ENCODE results near the gene MINK1.

The MINK1 gene

DNA sequence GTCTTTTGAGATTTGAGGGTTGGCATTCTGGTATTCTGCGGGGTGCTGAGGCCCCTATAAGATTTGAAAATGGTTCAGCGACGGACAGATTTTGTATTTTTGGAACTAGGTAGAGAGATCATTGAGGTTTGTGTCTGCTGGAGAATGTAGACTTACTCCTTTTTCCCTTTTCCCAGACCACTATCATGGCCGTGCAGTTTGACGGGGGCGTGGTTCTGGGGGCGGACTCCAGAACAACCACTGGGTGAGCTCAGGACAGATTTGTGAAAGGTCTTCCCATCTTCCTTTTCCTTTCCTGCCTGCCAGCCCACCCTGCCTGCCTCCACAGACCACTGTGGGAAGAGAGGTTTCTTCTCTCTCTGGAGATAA is 36.6 kb upstream of the MINK1 start:
- H3K36me3 ChIP-seq (ENCODE audit: insufficient read depth, low read length) = peaks cover 22% of the 10 kb centered on the region
- 2% methylated on average over 7 of the region's 7 CpGs for WGBS

DNA sequence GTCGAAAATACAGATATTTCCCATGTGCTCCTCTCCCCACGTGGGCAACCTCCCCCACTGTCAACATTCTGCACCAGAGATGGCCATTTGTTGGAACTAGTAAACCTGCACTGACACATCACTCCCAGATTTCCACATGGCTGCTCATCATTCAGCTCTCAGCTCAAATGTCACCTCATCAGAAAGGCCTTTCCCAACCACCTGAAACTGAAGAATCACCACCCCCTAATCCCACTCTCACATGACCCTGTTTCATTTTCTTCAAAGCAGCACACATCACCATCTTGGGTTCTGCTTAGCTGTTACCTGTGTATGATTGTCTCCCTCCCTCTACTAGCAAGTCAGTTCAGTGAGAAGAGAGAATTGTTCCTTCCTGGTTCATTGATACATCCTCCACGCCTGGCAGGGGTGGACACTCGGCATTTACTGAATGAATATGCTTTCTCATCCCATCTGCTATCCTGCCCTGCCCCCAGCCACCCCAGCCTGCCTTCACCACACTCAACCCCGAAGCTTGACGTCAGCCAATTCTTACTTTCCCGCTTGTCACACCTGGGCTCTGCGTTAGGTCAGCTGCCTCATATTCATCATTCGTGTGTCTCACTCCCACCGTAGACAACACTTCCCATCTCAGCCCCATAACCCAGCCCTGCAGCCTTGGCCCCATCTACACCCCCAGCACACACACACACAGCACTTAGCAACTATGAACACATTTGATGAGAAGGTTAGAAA is 32.5 kb upstream of the MINK1 start:
- Histone ChIP-seq H3K4me1 (ENCODE audit: insufficient read depth, low read length) (no peaks in the 10 kb centered on the region), H3K9me3 (ENCODE audit: insufficient read depth, low read depth, low read length) (no peaks in the 10 kb centered on the region), H3K9ac (ENCODE audit: low read depth, low read length) (no peak overlapping the region), H3K27ac (ENCODE audit: low read depth, low read length) (no peak overlapping the region), H3K27me3 (ENCODE audit: insufficient read depth, low read length) (no peaks in the 10 kb centered on the region), H3K4me3 (ENCODE audit: low read length) (no peak overlapping the region), H3K36me3 (ENCODE audit: insufficient read depth, low read length) (peaks cover 22% of the 10 kb centered on the region)
- WGBS = 69% methylated on average over 10 of the region's 10 CpGs

More for the DNA sequence above, 36.6 kb upstream of the MINK1 start:
- H3K4me3 ChIP-seq (ENCODE audit: low read length) = peak overlapping the region; percentile 89
- peak overlapping the region; percentile 91 for H3K9ac ChIP-seq (ENCODE audit: low read depth, low read length)
- peaks cover 11% of the 10 kb centered on the region; the same call in 1 of the 2 replicates for H3K27me3 ChIP-seq (ENCODE audit: insufficient read depth, low read length)
- H3K9me3 ChIP-seq (ENCODE audit: insufficient read depth, low read depth, low read length) = no peaks in the 10 kb centered on the region
- no peaks in the 10 kb centered on the region for H3K4me1 ChIP-seq (ENCODE audit: insufficient read depth, low read length)
- peak overlapping the region; percentile 72 for H3K27ac ChIP-seq (ENCODE audit: low read depth, low read length)

DNA sequence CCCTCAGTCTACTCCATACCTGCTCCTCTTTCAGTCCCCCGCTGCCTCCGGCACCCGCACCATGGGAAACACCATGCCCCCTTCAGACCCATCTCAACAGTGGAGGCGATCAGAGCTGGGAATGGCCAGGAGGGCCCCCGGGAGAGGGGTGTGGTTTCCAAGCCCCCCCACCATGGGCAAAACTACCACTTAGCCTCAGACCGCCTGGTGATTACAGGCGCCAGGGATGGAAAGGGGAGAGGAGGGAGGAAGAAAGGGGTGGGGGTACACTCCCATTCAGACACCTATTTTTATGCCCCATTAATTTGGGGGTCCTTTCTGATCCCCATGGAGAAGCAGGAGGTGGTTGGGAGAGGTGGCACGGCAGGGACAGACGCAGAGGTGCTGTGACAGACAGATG is 30.9 kb upstream of the MINK1 start, which contains the start of gene C17orf114:
TSS of gene C17orf114 (minus strand) at position 101 of the 400 bp plus-strand sequence.
- H3K9ac ChIP-seq (ENCODE audit: low read depth, low read length) = no peak within 1 kb of the TSS
- peaks cover 5% of the 10 kb centered on the region; the same call in 1 of the 2 replicates for H3K4me1 ChIP-seq (ENCODE audit: insufficient read depth, low read length)
- H3K27ac ChIP-seq (ENCODE audit: low read depth, low read length) = no peak within 1 kb of the TSS
- WGBS = 87% methylated on average over 8 of the region's 9 CpGs
- no peak within 1 kb of the TSS for H3K4me3 ChIP-seq (ENCODE audit: low read length)
- no peaks in the 10 kb centered on the region for H3K9me3 ChIP-seq (ENCODE audit: insufficient read depth, low read depth, low read length)
- peaks cover 19% of the 10 kb centered on the region for H3K36me3 ChIP-seq (ENCODE audit: insufficient read depth, low read length)
- H3K27me3 ChIP-seq (ENCODE audit: insufficient read depth, low read length) = no peaks in the 10 kb centered on the region

DNA sequence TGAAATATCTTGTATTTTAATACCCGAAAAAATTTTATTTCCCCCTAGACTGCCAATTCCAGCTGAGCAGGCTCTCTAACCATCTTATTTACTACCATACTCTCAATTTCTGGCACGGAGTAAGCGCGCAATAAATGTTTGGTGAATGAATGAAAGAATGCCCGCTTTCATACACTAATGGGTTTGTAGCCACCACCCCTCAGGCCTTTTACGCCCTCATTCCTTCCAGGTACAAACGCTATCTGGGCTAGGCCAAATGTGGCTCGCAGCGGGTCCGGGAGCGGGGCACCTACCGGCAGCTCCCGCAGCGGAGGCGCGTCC is 26.7 kb upstream of the MINK1 start:
- 3% methylated on average over 15 of the region's 16 CpGs for WGBS
- Histone ChIP-seq H3K9me3 (ENCODE audit: insufficient read depth, low read depth, low read length) (no peaks in the 10 kb centered on the region), H3K4me3 (ENCODE audit: low read length) (peak overlapping the region; percentile 75), H3K9ac (ENCODE audit: low read depth, low read length) (peak overlapping the region; percentile 88), H3K4me1 (ENCODE audit: insufficient read depth, low read length) (peaks cover 12% of the 10 kb centered on the region; the same call in 1 of the 2 replicates), H3K27ac (ENCODE audit: low read depth, low read length) (no peak overlapping the region; the same call in 1 of the 2 replicates), H3K36me3 (ENCODE audit: insufficient read depth, low read length) (peaks cover 23% of the 10 kb centered on the region), H3K27me3 (ENCODE audit: insufficient read depth, low read length) (no peaks in the 10 kb centered on the region)

DNA sequence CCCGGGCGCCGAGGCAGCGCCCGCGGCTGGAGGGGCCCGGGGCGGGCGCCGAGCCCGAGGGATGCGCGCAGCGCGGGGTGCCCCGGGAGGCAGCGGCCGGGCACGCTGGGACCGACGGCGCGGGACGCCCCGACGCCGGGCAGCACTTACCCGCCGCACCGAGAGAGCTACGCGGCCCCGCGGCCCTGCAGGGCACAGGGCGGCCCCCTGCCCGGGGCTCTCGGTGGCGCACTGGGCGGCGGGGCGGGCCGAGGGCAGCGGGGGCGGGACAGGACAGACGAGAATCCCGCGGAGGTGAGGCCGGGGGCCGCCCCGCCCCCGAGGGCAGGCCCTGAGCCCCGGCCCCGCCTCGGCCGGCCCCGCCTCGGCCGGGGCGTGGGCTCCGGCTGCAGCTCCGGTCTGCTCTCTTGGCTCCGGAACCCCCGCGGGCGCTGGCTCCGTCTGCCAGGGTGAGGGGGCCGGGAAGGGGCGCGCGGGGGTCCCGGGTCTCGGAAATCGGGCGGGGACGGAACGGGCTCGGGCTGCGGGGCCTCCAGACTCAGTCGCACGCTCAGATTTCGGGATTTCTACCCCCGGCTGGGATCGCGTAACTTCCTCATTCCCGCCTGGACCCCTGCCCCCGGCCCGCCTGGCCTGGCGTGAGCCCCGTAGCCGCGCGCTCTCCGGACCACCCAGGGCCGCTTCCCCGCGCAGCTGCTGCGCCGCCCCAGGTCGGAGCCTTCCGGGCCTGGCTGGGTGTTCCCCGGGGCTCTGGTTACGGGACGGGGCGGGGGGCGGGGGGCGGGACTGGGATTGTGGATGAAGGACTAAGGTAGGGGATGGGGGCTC is 26.1 kb upstream of the MINK1 start, which contains the start of gene PLD2:
TSS of gene PLD2 (plus strand) at position 376 of the 828 bp plus-strand sequence. CDS start 621 bp downstream, outside the sequence.
- WGBS = under 1% methylated on average over 106 of the region's 106 CpGs
- peaks cover 27% of the 10 kb centered on the region for H3K36me3 ChIP-seq (ENCODE audit: insufficient read depth, low read length)
- H3K4me3 ChIP-seq (ENCODE audit: low read length) = peak within 1 kb of the TSS; percentile 75
- H3K27me3 ChIP-seq (ENCODE audit: insufficient read depth, low read length) = no peaks in the 10 kb centered on the region
- peak within 1 kb of the TSS; percentile 88 for H3K9ac ChIP-seq (ENCODE audit: low read depth, low read length)
- H3K9me3 ChIP-seq (ENCODE audit: insufficient read depth, low read depth, low read length) = no peaks in the 10 kb centered on the region
- peaks cover 12% of the 10 kb centered on the region; the same call in 1 of the 2 replicates for H3K4me1 ChIP-seq (ENCODE audit: insufficient read depth, low read length)
- H3K27ac ChIP-seq (ENCODE audit: low read depth, low read length) = peak within 1 kb of the TSS; percentile 68; the same call in 1 of the 2 replicates

DNA sequence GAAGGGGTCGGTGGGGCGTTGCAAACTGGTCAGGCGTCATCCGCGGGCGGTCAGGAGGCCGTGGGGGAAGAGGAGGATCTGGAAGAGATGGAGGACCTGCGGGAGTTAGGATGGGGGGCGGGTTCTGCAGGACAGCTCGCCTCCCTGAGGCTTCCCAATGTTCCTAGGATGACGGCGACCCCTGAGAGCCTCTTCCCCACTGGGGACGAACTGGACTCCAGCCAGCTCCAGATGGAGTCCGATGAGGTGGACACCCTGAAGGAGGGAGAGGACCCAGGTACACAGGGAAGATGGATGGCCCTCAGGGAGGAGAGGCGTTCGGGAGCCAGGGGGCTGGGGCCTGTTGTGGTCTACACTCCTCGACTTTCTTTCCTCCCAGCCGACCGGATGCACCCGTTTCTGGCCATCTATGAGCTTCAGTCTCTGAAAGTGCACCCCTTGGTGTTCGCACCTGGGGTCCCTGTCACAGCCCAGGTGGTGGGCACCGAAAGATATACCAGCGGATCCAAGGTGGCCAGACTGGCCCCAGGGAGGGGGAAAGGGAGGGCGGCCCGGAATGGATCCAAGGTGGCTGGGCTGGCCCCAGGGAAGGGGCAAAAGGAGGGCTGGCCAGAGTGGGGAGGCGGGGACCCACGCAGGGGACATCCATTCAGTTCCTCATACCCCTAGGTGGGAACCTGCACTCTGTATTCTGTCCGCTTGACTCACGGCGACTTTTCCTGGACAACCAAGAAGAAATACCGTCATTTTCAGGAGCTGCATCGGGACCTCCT is 25.3 kb upstream of the MINK1 start:
- 42% methylated on average over 32 of the region's 32 CpGs for WGBS
- Histone ChIP-seq H3K4me1 (ENCODE audit: insufficient read depth, low read length) (peaks cover 12% of the 10 kb centered on the region; the same call in 1 of the 2 replicates), H3K27me3 (ENCODE audit: insufficient read depth, low read length) (no peaks in the 10 kb centered on the region), H3K36me3 (ENCODE audit: insufficient read depth, low read length) (peaks cover 27% of the 10 kb centered on the region), H3K4me3 (ENCODE audit: low read length) (peak overlapping the region; percentile 75), H3K9me3 (ENCODE audit: insufficient read depth, low read depth, low read length) (no peaks in the 10 kb centered on the region), H3K9ac (ENCODE audit: low read depth, low read length) (peak overlapping the region; percentile 70), H3K27ac (ENCODE audit: low read depth, low read length) (no peak overlapping the region)

DNA sequence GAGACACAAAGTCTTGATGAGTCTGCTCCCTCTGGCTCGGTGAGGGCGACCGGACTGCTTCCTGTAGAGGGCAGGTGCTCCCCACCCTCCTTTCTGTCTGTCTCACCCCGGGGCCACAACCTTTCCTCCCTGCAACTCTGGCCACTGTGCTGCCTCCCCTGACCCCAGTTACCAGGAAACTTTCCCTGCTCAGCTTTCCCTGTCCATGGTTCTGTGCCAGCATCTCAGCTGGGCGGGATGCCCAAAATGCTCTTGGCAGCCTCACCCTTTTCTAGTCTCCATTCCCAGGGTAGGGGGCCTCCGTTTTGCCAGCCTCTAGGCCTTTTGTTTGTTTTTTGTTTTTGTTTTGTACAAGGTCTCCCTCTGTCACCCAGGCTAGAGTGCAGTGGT is 24.8 kb upstream of the MINK1 start:
- H3K4me1 ChIP-seq (ENCODE audit: insufficient read depth, low read length) = peaks cover 12% of the 10 kb centered on the region; the same call in 1 of the 2 replicates
- peak overlapping the region; percentile 26; the same call in 1 of the 2 replicates for H3K9ac ChIP-seq (ENCODE audit: low read depth, low read length)
- no peaks in the 10 kb centered on the region for H3K27me3 ChIP-seq (ENCODE audit: insufficient read depth, low read length)
- H3K4me3 ChIP-seq (ENCODE audit: low read length) = peak overlapping the region; percentile 75
- peaks cover 30% of the 10 kb centered on the region for H3K36me3 ChIP-seq (ENCODE audit: insufficient read depth, low read length)
- 87% methylated on average over 6 of the region's 6 CpGs for WGBS
- no peak overlapping the region for H3K27ac ChIP-seq (ENCODE audit: low read depth, low read length)
- no peaks in the 10 kb centered on the region for H3K9me3 ChIP-seq (ENCODE audit: insufficient read depth, low read depth, low read length)

DNA sequence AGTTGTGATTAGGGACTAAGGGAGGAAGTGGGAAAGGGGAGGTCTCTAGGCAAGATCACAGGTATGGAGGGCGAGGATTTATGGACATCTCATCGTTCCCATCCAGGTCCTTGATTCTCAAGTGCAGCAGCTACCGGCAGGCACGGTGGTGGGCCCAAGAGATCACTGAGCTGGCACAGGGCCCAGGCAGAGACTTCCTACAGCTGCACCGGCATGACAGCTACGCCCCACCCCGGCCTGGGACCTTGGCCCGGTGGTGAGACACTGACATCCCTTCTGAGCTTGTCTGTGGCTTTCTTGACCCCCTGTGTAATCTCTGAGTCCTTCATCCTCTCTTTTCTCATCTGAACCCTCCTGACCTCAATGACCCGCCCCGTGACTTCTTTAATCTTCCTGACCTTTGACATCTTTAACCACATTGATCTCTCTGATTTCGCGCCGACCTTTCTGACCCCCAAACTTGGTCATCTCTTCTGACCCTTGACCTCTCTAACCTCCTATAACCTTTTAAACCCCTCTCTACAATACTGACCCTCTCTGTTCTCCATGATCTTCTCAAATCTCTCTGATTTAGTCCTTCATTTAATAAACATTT is 22.3 kb upstream of the MINK1 start:
- Histone ChIP-seq H3K4me1 (ENCODE audit: insufficient read depth, low read length) (peaks cover 12% of the 10 kb centered on the region; the same call in 1 of the 2 replicates), H3K9ac (ENCODE audit: low read depth, low read length) (no peak overlapping the region), H3K27me3 (ENCODE audit: insufficient read depth, low read length) (no peaks in the 10 kb centered on the region), H3K27ac (ENCODE audit: low read depth, low read length) (no peak overlapping the region), H3K36me3 (ENCODE audit: insufficient read depth, low read length) (peaks cover 38% of the 10 kb centered on the region), H3K9me3 (ENCODE audit: insufficient read depth, low read depth, low read length) (no peaks in the 10 kb centered on the region), H3K4me3 (ENCODE audit: low read length) (no peak overlapping the region)
- WGBS = 96% methylated on average over 13 of the region's 13 CpGs

DNA sequence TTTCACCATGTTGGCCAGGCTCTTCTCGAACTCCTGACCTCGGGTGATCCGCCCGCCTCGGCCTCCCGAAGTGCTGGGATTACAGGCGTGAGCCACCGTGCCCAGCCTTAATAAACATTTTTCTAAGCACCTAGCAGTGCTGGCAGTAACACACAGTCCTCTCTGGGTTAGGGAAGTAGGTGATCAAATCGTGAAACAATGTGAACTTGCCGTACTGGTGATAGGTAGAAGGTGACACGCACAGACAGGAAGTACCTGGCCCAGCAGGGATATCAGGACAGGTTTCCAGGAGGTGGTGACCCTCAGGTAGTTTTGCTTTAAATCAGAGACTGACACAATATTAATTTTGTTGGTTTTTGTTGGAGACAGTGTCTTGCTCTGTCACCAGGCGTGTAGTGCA is 21.7 kb upstream of the MINK1 start:
- no peak overlapping the region for H3K27ac ChIP-seq (ENCODE audit: low read depth, low read length)
- H3K27me3 ChIP-seq (ENCODE audit: insufficient read depth, low read length) = no peaks in the 10 kb centered on the region
- no peak overlapping the region for H3K9ac ChIP-seq (ENCODE audit: low read depth, low read length)
- H3K36me3 ChIP-seq (ENCODE audit: insufficient read depth, low read length) = peaks cover 44% of the 10 kb centered on the region
- peaks cover 7% of the 10 kb centered on the region; the same call in 1 of the 2 replicates for H3K4me1 ChIP-seq (ENCODE audit: insufficient read depth, low read length)
- no peak overlapping the region for H3K4me3 ChIP-seq (ENCODE audit: low read length)
- WGBS = 95% methylated on average over 12 of the region's 12 CpGs
- no peaks in the 10 kb centered on the region for H3K9me3 ChIP-seq (ENCODE audit: insufficient read depth, low read depth, low read length)

DNA sequence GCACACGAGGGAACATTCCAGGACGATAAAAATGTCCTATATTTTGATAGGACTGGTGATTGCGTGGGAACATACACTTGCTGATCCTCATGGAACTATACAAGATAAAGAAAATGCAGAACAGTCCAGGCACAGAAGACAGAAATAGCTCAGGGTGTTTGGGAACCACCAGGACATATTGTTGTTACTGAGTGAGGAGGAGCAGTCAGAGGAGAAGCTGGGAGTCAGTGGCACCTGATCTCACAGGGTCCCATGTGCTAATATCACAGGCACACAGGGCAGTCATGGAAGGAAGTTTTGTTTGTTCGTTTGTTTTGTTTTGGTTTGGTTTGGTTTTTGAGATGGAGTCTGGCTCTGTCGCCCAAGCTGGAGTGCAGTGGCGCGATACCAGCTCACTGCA is 20.4 kb upstream of the MINK1 start:
- H3K9ac ChIP-seq (ENCODE audit: low read depth, low read length) = no peak overlapping the region
- no peak overlapping the region for H3K4me3 ChIP-seq (ENCODE audit: low read length)
- H3K27me3 ChIP-seq (ENCODE audit: insufficient read depth, low read length) = no peaks in the 10 kb centered on the region
- no peaks in the 10 kb centered on the region for H3K9me3 ChIP-seq (ENCODE audit: insufficient read depth, low read depth, low read length)
- WGBS = 94% methylated on average over 7 of the region's 7 CpGs
- no peak overlapping the region for H3K27ac ChIP-seq (ENCODE audit: low read depth, low read length)
- H3K36me3 ChIP-seq (ENCODE audit: insufficient read depth, low read length) = peaks cover 55% of the 10 kb centered on the region
- H3K4me1 ChIP-seq (ENCODE audit: insufficient read depth, low read length) = peaks cover 6% of the 10 kb centered on the region; the same call in 1 of the 2 replicates
